Cardiac muscle cell (in vitro differentiated cells and primary cell): ENCODE data around the gene RAD1. TPM values are rescaled to one million over a fixed set of nuclear protein-coding genes. Genes with fewer than 3 reads are reported as not detected.
A peak's percentile ranks its signal among the peaks of the same experiment; 100 is the strongest.

ENCODE experiments used
- DNase-seq, 2 donors: peaks; one replicate each; pipeline versions ENCODE4 v3.0.0 to v3.0.0-alpha.2; 2010 to 2017; ENCODE audit warnings: low read depth in 1 of 2, low spot score in 1 of 2
- H3K27ac ChIP-seq: fragments of 200-600 bp; sonication (generic); 2 replicates; pipeline ENCODE4 v1.5.1; 2016
- H3K27me3 ChIP-seq: fragments of 200-600 bp; sonication (generic); 2 replicates; pipeline ENCODE4 v1.6.0; 2016; ENCODE audit warnings: control low read depth
- H3K36me3 ChIP-seq: fragments of 200-600 bp; sonication (generic); 2 replicates; pipeline ENCODE4 v1.5.1; 2016; ENCODE audit warnings: control low read depth
- H3K4me1 ChIP-seq: fragments of 200-600 bp; sonication (generic); 2 replicates; pipeline ENCODE4 v1.8.1; 2017; ENCODE audit warnings: low read depth, mild to moderate bottlenecking, mixed run types
- H3K4me3 ChIP-seq: fragments of 200-600 bp; sonication (generic); 2 replicates; pipeline ENCODE4 v1.5.1; 2016; ENCODE audit warnings: mild to moderate bottlenecking
- H3K9me3 ChIP-seq: fragments of 200-600 bp; sonication (generic); 2 replicates; pipeline ENCODE4 v1.5.1; 2017; ENCODE audit warnings: low read depth, mild to moderate bottlenecking, control low read depth
- polyA plus RNA-seq: library from polyadenylated mRNA; unstranded; fragments of >200 nt; fragmentation: Nextera tagmentation; extraction: Ambion mirVana; gene quantifications from 2 replicates; pipeline ENCODE4 v1.2.1, GENCODE V29; 2016
- total RNA-seq: library from RNA; depleted of rRNA; stranded (reverse); fragments of >200 nt; gene quantifications from 2 replicates; pipeline ENCODE4 v1.2.3, GENCODE V29; 2016
- TF ChIP-seq, protein P1 (sequence below): IDR thresholded peaks from 2 replicates; pipeline ENCODE4 v1.5.1; 2012; ENCODE audit warnings: low read depth, mild to moderate bottlenecking, low read length

The RAD1 gene
- total and polyA plus RNA-seq, 2 experiments from 2014 or later: 14.1 to 35.1 TPM

DNA sequence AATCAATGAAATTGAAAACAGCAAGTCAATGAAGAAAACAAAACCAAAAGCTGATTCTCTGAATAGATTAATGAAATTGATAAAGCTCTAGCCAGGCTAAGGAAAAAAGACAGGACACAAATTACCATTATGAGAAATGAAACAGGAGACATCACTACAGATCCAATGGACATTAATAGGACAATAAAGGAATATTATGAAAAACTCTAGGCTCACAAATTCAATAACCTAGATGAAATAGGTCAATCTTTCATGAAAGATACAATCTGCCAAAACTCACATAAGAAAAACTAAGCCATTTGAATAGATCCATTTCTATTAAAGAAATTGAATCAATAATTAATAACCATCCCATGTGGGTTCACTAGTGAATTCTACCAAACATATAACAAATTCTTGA, 39.0 kb downstream of the RAD1 start:
- no peaks in the 10 kb centered on the region for H3K27me3 ChIP-seq
- H3K4me1 ChIP-seq: no peaks in the 10 kb centered on the region
- TF ChIP-seq, protein P1, sequence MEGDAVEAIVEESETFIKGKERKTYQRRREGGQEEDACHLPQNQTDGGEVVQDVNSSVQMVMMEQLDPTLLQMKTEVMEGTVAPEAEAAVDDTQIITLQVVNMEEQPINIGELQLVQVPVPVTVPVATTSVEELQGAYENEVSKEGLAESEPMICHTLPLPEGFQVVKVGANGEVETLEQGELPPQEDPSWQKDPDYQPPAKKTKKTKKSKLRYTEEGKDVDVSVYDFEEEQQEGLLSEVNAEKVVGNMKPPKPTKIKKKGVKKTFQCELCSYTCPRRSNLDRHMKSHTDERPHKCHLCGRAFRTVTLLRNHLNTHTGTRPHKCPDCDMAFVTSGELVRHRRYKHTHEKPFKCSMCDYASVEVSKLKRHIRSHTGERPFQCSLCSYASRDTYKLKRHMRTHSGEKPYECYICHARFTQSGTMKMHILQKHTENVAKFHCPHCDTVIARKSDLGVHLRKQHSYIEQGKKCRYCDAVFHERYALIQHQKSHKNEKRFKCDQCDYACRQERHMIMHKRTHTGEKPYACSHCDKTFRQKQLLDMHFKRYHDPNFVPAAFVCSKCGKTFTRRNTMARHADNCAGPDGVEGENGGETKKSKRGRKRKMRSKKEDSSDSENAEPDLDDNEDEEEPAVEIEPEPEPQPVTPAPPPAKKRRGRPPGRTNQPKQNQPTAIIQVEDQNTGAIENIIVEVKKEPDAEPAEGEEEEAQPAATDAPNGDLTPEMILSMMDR: no peak
- no peaks in the 10 kb centered on the region for H3K9me3 ChIP-seq
- no peaks in the 10 kb centered on the region for H3K36me3 ChIP-seq
- H3K27ac ChIP-seq: no peak overlapping the region
- no peak for DNase-seq
- no peak overlapping the region for H3K4me3 ChIP-seq

DNA sequence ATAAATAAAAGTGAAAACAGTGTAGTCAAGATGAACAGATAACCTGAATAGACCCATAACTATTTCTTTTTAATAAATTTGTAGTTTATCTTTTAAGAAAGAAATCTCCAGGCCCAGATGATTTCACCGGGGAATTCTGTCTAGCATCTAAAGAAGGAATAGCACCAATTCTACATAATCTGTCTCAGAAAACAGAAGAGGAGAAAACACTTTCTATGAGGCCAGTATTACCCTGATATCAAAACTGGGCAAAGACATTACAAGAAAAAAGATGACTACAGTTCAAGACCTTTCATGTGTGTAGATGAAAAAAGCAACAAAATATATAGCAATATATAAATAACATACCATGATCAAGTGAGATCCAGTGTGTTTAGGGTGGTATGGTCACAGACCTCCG, 44.9 kb downstream of the RAD1 start:
- no peaks in the 10 kb centered on the region for H3K27me3 ChIP-seq
- H3K36me3 ChIP-seq: no peaks in the 10 kb centered on the region
- no peak overlapping the region for H3K27ac ChIP-seq
- TF ChIP-seq, protein P1: no peak
- no peak for DNase-seq
- no peak overlapping the region for H3K4me3 ChIP-seq
- no peaks in the 10 kb centered on the region for H3K4me1 ChIP-seq
- no peaks in the 10 kb centered on the region for H3K9me3 ChIP-seq

GRCh38 chr5:34869256-34869655, 46.0 kb downstream of the RAD1 start:
- no peak overlapping the region for H3K4me3 ChIP-seq
- TF ChIP-seq, protein P1: no peak
- no peaks in the 10 kb centered on the region for H3K9me3 ChIP-seq
- H3K4me1 ChIP-seq: no peaks in the 10 kb centered on the region
- no peaks in the 10 kb centered on the region for H3K27me3 ChIP-seq
- H3K27ac ChIP-seq: no peak overlapping the region
- DNase-seq: no peak
- H3K36me3 ChIP-seq: no peaks in the 10 kb centered on the region

DNA sequence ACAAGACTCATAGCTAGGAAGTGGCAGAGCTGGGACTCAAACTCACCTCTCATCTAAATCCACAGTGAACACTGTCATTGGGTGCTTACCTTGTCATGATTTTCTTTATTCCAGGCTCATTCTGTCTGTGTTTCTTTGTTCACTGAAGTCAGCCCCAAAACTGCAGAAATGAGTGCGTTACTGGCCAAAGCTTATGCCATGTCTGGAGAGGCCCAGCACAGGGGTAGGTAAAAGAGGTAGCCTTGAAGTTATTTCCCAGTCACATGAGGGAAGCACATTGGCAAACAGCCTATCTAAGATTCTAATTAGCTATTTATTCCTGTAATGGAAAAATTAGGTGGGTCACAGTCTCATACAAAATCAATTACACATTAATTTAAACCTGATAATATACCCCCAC, 46.5 kb downstream of the RAD1 start:
- Histone ChIP-seq H3K4me1 (no peaks in the 10 kb centered on the region), H3K27me3 (no peaks in the 10 kb centered on the region), H3K4me3 (no peak overlapping the region), H3K9me3 (no peaks in the 10 kb centered on the region), H3K27ac (no peak overlapping the region), H3K36me3 (no peaks in the 10 kb centered on the region)
- DNase-seq: no peak
- TF ChIP-seq, protein P1: no peak

GRCh38 chr5:34867660-34868059, 47.6 kb downstream of the RAD1 start:
- Histone ChIP-seq H3K36me3 (no peaks in the 10 kb centered on the region), H3K27me3 (no peaks in the 10 kb centered on the region), H3K9me3 (no peaks in the 10 kb centered on the region), H3K4me1 (no peaks in the 10 kb centered on the region), H3K4me3 (no peak overlapping the region), H3K27ac (no peak overlapping the region)
- TF ChIP-seq, protein P1: no peak
- DNase-seq: no peak

DNA sequence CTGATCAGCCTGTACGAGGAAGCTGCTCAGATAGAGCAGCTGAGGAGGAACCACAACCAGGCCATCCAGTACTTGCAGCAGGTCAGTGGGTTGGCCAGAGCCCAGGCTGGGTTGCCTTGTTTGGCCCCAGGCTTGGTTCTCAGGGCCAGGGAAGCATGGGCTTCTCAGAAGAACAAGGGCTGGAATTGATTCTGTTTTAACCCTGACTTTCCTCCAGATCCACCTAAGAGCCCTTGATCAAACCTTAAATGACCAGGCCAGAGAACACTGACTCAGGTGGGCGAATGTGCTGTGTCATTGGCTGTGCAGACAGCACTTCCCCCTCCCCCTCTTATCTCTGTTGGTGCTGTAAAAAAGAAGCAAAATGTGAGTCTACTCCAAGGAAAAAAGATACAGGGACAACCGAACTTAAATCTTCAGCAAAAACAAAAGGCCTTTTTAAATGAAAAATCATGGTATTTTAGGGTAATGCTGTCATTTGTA, 48.3 kb downstream of the RAD1 start:
- Histone ChIP-seq H3K27me3 (no peaks in the 10 kb centered on the region), H3K4me1 (no peaks in the 10 kb centered on the region), H3K9me3 (no peaks in the 10 kb centered on the region), H3K36me3 (no peaks in the 10 kb centered on the region), H3K27ac (no peak overlapping the region), H3K4me3 (no peak overlapping the region)
- TF ChIP-seq, protein P1: no peak
- peak in 1 of 2 donors; percentile 4 for DNase-seq
